HEK293 (cell line): Measurements from ENCODE around the gene PRPF19.

ENCODE experiments used
- CTCF ChIA-PET: fragments of 350-600 bp; formaldehyde crosslinking; extraction: SDS; loops from one replicate; lab custom pipeline; 2021; ENCODE audit warnings: antibody characterized with exemption; lab: Yijun Ruan, JAX
- POLR2A ChIA-PET: fragments of 300-600 bp; formaldehyde crosslinking; extraction: SDS; loops from one replicate; lab custom pipeline; 2020; ENCODE audit warnings: antibody characterized with exemption, inconsistent platforms; lab: Yijun Ruan, JAX
- H3K27ac ChIP-seq: fragments of 200-500 bp; sonication (Bioruptor generic); 2 replicates; pipeline ENCODE4 v1.5.1; 2014; ENCODE audit warnings: low read depth, low read length, control low read depth, inconsistent platforms; ENCODE audit errors: extremely low read depth
- H3K36me3 ChIP-seq, 2 experiments: fragments of 200-500 bp in 1 of 2; sonication (Bioruptor generic) in 1 of 2; 1 replicate in 1 of 2; 2 replicates in 1 of 2; pipeline ENCODE4 v1.5.1; 2014 to 2017; ENCODE audit warnings: inconsistent platforms in 2 of 2, low read length in 2 of 2; ENCODE audit not compliant: control insufficient read depth in 2 of 2, insufficient read depth in 1 of 2
- H3K4me1 ChIP-seq: fragments of 200-500 bp; sonication (Bioruptor generic); 2 replicates; pipeline ENCODE4 v1.5.1; 2014; ENCODE audit warnings: mild to moderate bottlenecking, low read length, inconsistent platforms; ENCODE audit not compliant: control insufficient read depth, insufficient read depth
- H3K4me3 ChIP-seq: 2 replicates; pipeline ENCODE4 v1.5.1; 2011; ENCODE audit warnings: low read depth, mild to moderate bottlenecking, control low read depth, low read length, moderate library complexity
- H3K9me3 ChIP-seq: fragments of 200-500 bp; sonication (Bioruptor generic); 2 replicates; pipeline ENCODE4 v1.5.1; 2014; ENCODE audit warnings: low read depth, low read length, inconsistent platforms; ENCODE audit not compliant: control insufficient read depth, insufficient read depth
- GLI2 ChIP-seq: fragments of 450-650 bp; formaldehyde crosslinking; IDR thresholded peaks from 2 replicates; pipeline ENCODE4; 2017; ENCODE audit warnings: missing biosample characterization, missing genetic modification characterization, low read depth, borderline replicate concordance
- OVOL3 ChIP-seq: fragments of 450-650 bp; formaldehyde crosslinking; IDR thresholded peaks from 2 replicates; pipeline ENCODE4 v1.5.1; 2016; ENCODE audit warnings: missing biosample characterization, missing genetic modification characterization
- TRIM28 ChIP-seq: IDR thresholded peaks from 2 replicates; pipeline ENCODE4 v1.6.1; 2011; ENCODE audit warnings: low read length, control low read depth, borderline replicate concordance
- ZBTB17 ChIP-seq: fragments of 450-650 bp; formaldehyde crosslinking; IDR thresholded peaks from 2 replicates; pipeline ENCODE4 v1.5.1; 2016; ENCODE audit warnings: missing biosample characterization, missing genetic modification characterization
- ZFHX2 ChIP-seq: fragments of 450-650 bp; formaldehyde crosslinking; conservative IDR thresholded peaks from 2 replicates; pipeline ENCODE4 v1.5.1; 2016; ENCODE audit warnings: missing biosample characterization, missing genetic modification characterization
- ZFP69B ChIP-seq: fragments of 450-650 bp; formaldehyde crosslinking; IDR thresholded peaks from 2 replicates; pipeline ENCODE4 v1.5.1; 2016; ENCODE audit warnings: missing biosample characterization, missing genetic modification characterization
- ZNF148 ChIP-seq: fragments of 450-650 bp; formaldehyde crosslinking; IDR thresholded peaks from 2 replicates; pipeline ENCODE4 v1.5.0; 2017; ENCODE audit warnings: missing biosample characterization, missing genetic modification characterization, borderline replicate concordance
- ZNF169 ChIP-seq: fragments of 450-650 bp; formaldehyde crosslinking; IDR thresholded peaks from 2 replicates; pipeline ENCODE4 v1.5.1; 2016; ENCODE audit warnings: missing biosample characterization, missing genetic modification characterization
- ZNF211 ChIP-seq: fragments of 450-650 bp; formaldehyde crosslinking; IDR thresholded peaks from 2 replicates; pipeline ENCODE4 v1.5.1; 2016; ENCODE audit warnings: low read depth, missing biosample characterization, missing genetic modification characterization
- ZNF24 ChIP-seq: fragments of 450-650 bp; formaldehyde crosslinking; IDR thresholded peaks from 2 replicates; pipeline ENCODE4 v1.5.1; 2016; ENCODE audit warnings: missing biosample characterization, missing genetic modification characterization
- ZNF266 ChIP-seq: fragments of 450-650 bp; formaldehyde crosslinking; IDR thresholded peaks from 2 replicates; pipeline ENCODE4 v1.5.1; 2016; ENCODE audit warnings: missing biosample characterization, missing genetic modification characterization, low read depth
- ZNF311 ChIP-seq: fragments of 450-650 bp; formaldehyde crosslinking; IDR thresholded peaks from 2 replicates; pipeline ENCODE4 v1.5.1; 2017; ENCODE audit warnings: missing biosample characterization, missing genetic modification characterization, borderline replicate concordance
- ZNF394 ChIP-seq: fragments of 450-650 bp; formaldehyde crosslinking; IDR thresholded peaks from 2 replicates; pipeline ENCODE4 v1.5.1; 2016; ENCODE audit warnings: missing biosample characterization, missing genetic modification characterization, mild to moderate bottlenecking, moderate library complexity, borderline replicate concordance
- ZNF433 ChIP-seq: fragments of 450-650 bp; formaldehyde crosslinking; IDR thresholded peaks from 2 replicates; pipeline ENCODE4 v1.5.1; 2016; ENCODE audit warnings: missing biosample characterization, missing genetic modification characterization, low read depth
- ZNF510 ChIP-seq: fragments of 450-650 bp; formaldehyde crosslinking; IDR thresholded peaks from 2 replicates; pipeline ENCODE4 v1.5.1; 2018; ENCODE audit warnings: mild to moderate bottlenecking, missing genetic modification characterization, missing biosample characterization; ENCODE audit not compliant: insufficient replicate concordance
- ZNF692 ChIP-seq: fragments of 450-650 bp; formaldehyde crosslinking; IDR thresholded peaks from 2 replicates; pipeline ENCODE4 v1.5.1; 2016; ENCODE audit warnings: missing biosample characterization, missing genetic modification characterization
- ZNF777 ChIP-seq: fragments of 450-650 bp; formaldehyde crosslinking; IDR thresholded peaks from 2 replicates; pipeline ENCODE4 v1.5.1; 2017; ENCODE audit warnings: missing biosample characterization, missing genetic modification characterization, borderline replicate concordance
- ZNF785 ChIP-seq: fragments of 450-650 bp; formaldehyde crosslinking; IDR thresholded peaks from 2 replicates; pipeline ENCODE4 v1.5.1; 2016; ENCODE audit warnings: missing biosample characterization, missing genetic modification characterization
- ZSCAN16 ChIP-seq: fragments of 450-650 bp; formaldehyde crosslinking; IDR thresholded peaks from 2 replicates; pipeline ENCODE4 v1.5.1; 2016; ENCODE audit warnings: missing biosample characterization, missing genetic modification characterization
- TF ChIP-seq, protein P1 (sequence below): fragments of 450-650 bp; formaldehyde crosslinking; IDR thresholded peaks from 2 replicates; pipeline ENCODE4 v1.5.1; 2017; ENCODE audit warnings: missing biosample characterization, missing genetic modification characterization
- TF ChIP-seq, protein P2 (sequence below): fragments of 450-650 bp; formaldehyde crosslinking; IDR thresholded peaks from 2 replicates; pipeline ENCODE4 v1.5.1; 2016; ENCODE audit warnings: missing biosample characterization, missing genetic modification characterization, borderline replicate concordance
- TF ChIP-seq, protein P3 (sequence below): fragments of 450-650 bp; formaldehyde crosslinking; IDR thresholded peaks from 2 replicates; pipeline ENCODE4 v1.5.1; 2016; ENCODE audit warnings: missing biosample characterization, missing genetic modification characterization

Gene PRPF19

GRCh38 chr11:60891103-60891741, 15.2 kb downstream of the PRPF19 start:
- Histone ChIP-seq H3K36me3 (peaks cover 11 to 79% of the 10 kb centered on the region in 2 experiments; a peak in 2 of 3 replicates), H3K4me1 (no peaks in the 10 kb centered on the region), H3K4me3 (no peak overlapping the region), H3K27ac (no peak overlapping the region), H3K9me3 (no peaks in the 10 kb centered on the region)
- ChIA-PET CTCF (interaction anchor here (0.7 to 1.4 kb wide), 6 partner anchors 8 to 296 kb away, joined by 3 to 4 read pairs (median 3); no protein-coding TSS in a partner anchor), POLR2A (no interaction called here)
- TF ChIP-seq ZNF510 (no peak), GLI2 (no peak), TRIM28 (no peak), ZSCAN16 (no peak), ZFP69B (tag by site-specific recombination) (no peak), ZNF394 (tag by site-specific recombination) (no peak)
- TF ChIP-seq, protein P1, sequence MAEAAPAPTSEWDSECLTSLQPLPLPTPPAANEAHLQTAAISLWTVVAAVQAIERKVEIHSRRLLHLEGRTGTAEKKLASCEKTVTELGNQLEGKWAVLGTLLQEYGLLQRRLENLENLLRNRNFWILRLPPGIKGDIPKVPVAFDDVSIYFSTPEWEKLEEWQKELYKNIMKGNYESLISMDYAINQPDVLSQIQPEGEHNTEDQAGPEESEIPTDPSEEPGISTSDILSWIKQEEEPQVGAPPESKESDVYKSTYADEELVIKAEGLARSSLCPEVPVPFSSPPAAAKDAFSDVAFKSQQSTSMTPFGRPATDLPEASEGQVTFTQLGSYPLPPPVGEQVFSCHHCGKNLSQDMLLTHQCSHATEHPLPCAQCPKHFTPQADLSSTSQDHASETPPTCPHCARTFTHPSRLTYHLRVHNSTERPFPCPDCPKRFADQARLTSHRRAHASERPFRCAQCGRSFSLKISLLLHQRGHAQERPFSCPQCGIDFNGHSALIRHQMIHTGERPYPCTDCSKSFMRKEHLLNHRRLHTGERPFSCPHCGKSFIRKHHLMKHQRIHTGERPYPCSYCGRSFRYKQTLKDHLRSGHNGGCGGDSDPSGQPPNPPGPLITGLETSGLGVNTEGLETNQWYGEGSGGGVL (tag by site-specific recombination): no peak

- no peak overlapping the region for H3K27ac ChIP-seq
- no peak for TF ChIP-seq ZNF777 (tag by site-specific recombination)
- TF ChIP-seq ZNF266: no peak
- TF ChIP-seq ZNF692 (tag by site-specific recombination): no peak
- no peak for TF ChIP-seq OVOL3 (tag by site-specific recombination)
- no peak for TF ChIP-seq ZNF211 (tag by site-specific recombination)
- TF ChIP-seq ZNF311: no peak
- TF ChIP-seq ZFHX2 (tag by site-specific recombination): no peak
- no peak for TF ChIP-seq ZNF24 (tag by site-specific recombination)
- TF ChIP-seq ZNF169 (tag by site-specific recombination): no peak
- TF ChIP-seq ZNF148 (tag by site-specific recombination): no peak
- TF ChIP-seq ZNF785 (tag by site-specific recombination): no peak
- TF ChIP-seq, protein P2, sequence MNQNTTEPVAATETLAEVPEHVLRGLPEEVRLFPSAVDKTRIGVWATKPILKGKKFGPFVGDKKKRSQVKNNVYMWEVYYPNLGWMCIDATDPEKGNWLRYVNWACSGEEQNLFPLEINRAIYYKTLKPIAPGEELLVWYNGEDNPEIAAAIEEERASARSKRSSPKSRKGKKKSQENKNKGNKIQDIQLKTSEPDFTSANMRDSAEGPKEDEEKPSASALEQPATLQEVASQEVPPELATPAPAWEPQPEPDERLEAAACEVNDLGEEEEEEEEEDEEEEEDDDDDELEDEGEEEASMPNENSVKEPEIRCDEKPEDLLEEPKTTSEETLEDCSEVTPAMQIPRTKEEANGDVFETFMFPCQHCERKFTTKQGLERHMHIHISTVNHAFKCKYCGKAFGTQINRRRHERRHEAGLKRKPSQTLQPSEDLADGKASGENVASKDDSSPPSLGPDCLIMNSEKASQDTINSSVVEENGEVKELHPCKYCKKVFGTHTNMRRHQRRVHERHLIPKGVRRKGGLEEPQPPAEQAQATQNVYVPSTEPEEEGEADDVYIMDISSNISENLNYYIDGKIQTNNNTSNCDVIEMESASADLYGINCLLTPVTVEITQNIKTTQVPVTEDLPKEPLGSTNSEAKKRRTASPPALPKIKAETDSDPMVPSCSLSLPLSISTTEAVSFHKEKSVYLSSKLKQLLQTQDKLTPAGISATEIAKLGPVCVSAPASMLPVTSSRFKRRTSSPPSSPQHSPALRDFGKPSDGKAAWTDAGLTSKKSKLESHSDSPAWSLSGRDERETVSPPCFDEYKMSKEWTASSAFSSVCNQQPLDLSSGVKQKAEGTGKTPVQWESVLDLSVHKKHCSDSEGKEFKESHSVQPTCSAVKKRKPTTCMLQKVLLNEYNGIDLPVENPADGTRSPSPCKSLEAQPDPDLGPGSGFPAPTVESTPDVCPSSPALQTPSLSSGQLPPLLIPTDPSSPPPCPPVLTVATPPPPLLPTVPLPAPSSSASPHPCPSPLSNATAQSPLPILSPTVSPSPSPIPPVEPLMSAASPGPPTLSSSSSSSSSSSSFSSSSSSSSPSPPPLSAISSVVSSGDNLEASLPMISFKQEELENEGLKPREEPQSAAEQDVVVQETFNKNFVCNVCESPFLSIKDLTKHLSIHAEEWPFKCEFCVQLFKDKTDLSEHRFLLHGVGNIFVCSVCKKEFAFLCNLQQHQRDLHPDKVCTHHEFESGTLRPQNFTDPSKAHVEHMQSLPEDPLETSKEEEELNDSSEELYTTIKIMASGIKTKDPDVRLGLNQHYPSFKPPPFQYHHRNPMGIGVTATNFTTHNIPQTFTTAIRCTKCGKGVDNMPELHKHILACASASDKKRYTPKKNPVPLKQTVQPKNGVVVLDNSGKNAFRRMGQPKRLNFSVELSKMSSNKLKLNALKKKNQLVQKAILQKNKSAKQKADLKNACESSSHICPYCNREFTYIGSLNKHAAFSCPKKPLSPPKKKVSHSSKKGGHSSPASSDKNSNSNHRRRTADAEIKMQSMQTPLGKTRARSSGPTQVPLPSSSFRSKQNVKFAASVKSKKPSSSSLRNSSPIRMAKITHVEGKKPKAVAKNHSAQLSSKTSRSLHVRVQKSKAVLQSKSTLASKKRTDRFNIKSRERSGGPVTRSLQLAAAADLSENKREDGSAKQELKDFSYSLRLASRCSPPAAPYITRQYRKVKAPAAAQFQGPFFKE: no peak
- TF ChIP-seq, protein P3, sequence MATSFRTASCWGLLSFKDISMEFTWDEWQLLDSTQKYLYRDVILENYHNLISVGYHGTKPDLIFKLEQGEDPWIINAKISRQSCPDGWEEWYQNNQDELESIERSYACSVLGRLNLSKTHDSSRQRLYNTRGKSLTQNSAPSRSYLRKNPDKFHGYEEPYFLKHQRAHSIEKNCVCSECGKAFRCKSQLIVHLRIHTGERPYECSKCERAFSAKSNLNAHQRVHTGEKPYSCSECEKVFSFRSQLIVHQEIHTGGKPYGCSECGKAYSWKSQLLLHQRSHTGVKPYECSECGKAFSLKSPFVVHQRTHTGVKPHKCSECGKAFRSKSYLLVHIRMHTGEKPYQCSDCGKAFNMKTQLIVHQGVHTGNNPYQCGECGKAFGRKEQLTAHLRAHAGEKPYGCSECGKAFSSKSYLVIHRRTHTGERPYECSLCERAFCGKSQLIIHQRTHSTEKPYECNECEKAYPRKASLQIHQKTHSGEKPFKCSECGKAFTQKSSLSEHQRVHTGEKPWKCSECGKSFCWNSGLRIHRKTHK: no peak
- TF ChIP-seq ZBTB17 (tag by site-specific recombination): no peak
- TF ChIP-seq ZNF433 (tag by site-specific recombination): no peak
- H3K4me3 ChIP-seq: no peak overlapping the region
- no peaks in the 10 kb centered on the region for H3K9me3 ChIP-seq
- ChIA-PET POLR2A (no interaction called here), CTCF (interaction anchor here (0.9 to 4.4 kb wide), 4 partner anchors 9 to 116 kb away, joined by 3 to 95 read pairs (median 22); no protein-coding TSS in a partner anchor)
- peaks cover 11 to 74% of the 10 kb centered on the region in 2 experiments; a peak in 2 of 3 replicates for H3K36me3 ChIP-seq
- H3K4me1 ChIP-seq: no peaks in the 10 kb centered on the region
Observed at GRCh38 chr11:60890696-60891095, 15.7 kb downstream of the PRPF19 start.
